GM12878 (cell line): Measurements from ENCODE around the gene TAPBPL. TPM values are rescaled to one million over a fixed set of nuclear protein-coding genes. Genes with fewer than 3 reads are reported as not detected.

Experiments used
- EED ChIP-seq: sonication (generic); IDR thresholded peaks from 2 replicates; pipeline ENCODE4 v1.6.1; 2016; ENCODE audit warnings: antibody characterized with exemption, low read depth
- EGR1 ChIP-seq, 2 experiments: IDR thresholded peaks; 1 replicate in 1 of 2; 2 replicates in 1 of 2; pipeline ENCODE4 v1.6.1; 2011 to 2012; ENCODE audit warnings: low read depth in 2 of 2, low read length in 2 of 2, borderline replicate concordance in 1 of 2, mild to moderate bottlenecking in 1 of 2, moderate library complexity in 1 of 2
- EZH2 ChIP-seq: IDR thresholded peaks from 2 replicates; pipeline ENCODE4 v1.6.1; 2012; ENCODE audit warnings: low read depth, mild to moderate bottlenecking, control low read depth, inconsistent platforms, low read length, borderline replicate concordance; ENCODE audit not compliant: control insufficient read depth
- SMAD5 ChIP-seq: IDR thresholded peaks from 2 replicates; pipeline ENCODE4 v1.6.1; 2016; ENCODE audit warnings: antibody characterized with exemption, low read depth
- SP1 ChIP-seq: IDR thresholded peaks from one replicate; pipeline ENCODE4 v1.6.1; 2011; ENCODE audit warnings: low read depth, low read length
- STAT1 ChIP-seq: fragments of 450-650 bp; conservative IDR thresholded peaks from 2 replicates; pipeline ENCODE4 v1.6.1; 2014; ENCODE audit warnings: antibody characterized with exemption, mild to moderate bottlenecking
- STAT3 ChIP-seq: IDR thresholded peaks from 2 replicates; pipeline ENCODE4 v1.6.1; 2011; ENCODE audit warnings: low read depth, low read length, improper control_type of control experiment
- TARDBP ChIP-seq: IDR thresholded peaks from 2 replicates; pipeline ENCODE4 v1.6.1; 2016; ENCODE audit warnings: borderline replicate concordance
- USF1 ChIP-seq: IDR thresholded peaks from 2 replicates; pipeline ENCODE4 v1.6.1; 2011; ENCODE audit warnings: borderline replicate concordance, low read depth, mild to moderate bottlenecking, moderate library complexity, mixed read lengths, low read length; ENCODE audit not compliant: insufficient read depth; ENCODE audit errors: extremely low read length
- YBX1 ChIP-seq: fragments of 450-650 bp; IDR thresholded peaks from 2 replicates; pipeline ENCODE4 v1.6.1; 2016; ENCODE audit warnings: antibody characterized with exemption
- ZBTB11 ChIP-seq: fragments of 450-650 bp; formaldehyde crosslinking; IDR thresholded peaks from 2 replicates; pipeline ENCODE4 v1.5.0; 2022; ENCODE audit warnings: mild to moderate bottlenecking, missing genetic modification characterization
- ZNF207 ChIP-seq: fragments of 450-650 bp; IDR thresholded peaks from 2 replicates; pipeline ENCODE4 v1.6.1; 2014; ENCODE audit warnings: antibody characterized with exemption, mild to moderate bottlenecking, borderline replicate concordance
- polyA plus RNA-seq, 11 experiments: library from polyadenylated mRNA; depleted of rRNA in 4 of 11; unstranded in 6 of 11; stranded (reverse) in 5 of 11; fragments of >200 nt; fragmentation: Nextera tagmentation in 4 of 11; fragmentation: Illumina TruSeq in 1 of 11; extraction: Ambion mirVana in 4 of 11; extraction: Trizol in 1 of 11; gene quantifications; 1 replicate in 1 of 11; 2 replicates in 10 of 11; pipeline versions ENCODE4 v1.2.1 to v1.2.3, GENCODE V29; 2011 to 2016; ENCODE audit warnings: inconsistent platforms in 2 of 11, missing spikeins in 2 of 11, low read depth in 1 of 11
- total RNA-seq, 4 experiments: library from RNA; depleted of rRNA in 3 of 4; stranded (reverse); fragments of >200 nt in 3 of 4; fragmentation: Illumina TruSeq in 1 of 4; extraction: Trizol in 1 of 4; gene quantifications; 2 replicates each; pipeline versions ENCODE4 v1.2.1 to v1.2.3, GENCODE V29; 2013 to 2021
- TF ChIP-seq, protein P1 (sequence below): fragments of 450-650 bp; IDR thresholded peaks from 2 replicates; pipeline ENCODE4 v1.6.1; 2017; ENCODE audit warnings: mild to moderate bottlenecking, moderate library complexity
- TF ChIP-seq, protein P2 (sequence below): fragments of 450-650 bp; IDR thresholded peaks from 2 replicates; pipeline ENCODE4 v1.6.1; 2016; ENCODE audit warnings: mild to moderate bottlenecking

TAPBPL gene
- total and polyA plus RNA-seq, 10 of the 15 experiments (the other 5 are each of a cell fraction or from before 2014, with no cell fraction given), result 12.4 to 45.0 (median 29.9) TPM

DNA sequence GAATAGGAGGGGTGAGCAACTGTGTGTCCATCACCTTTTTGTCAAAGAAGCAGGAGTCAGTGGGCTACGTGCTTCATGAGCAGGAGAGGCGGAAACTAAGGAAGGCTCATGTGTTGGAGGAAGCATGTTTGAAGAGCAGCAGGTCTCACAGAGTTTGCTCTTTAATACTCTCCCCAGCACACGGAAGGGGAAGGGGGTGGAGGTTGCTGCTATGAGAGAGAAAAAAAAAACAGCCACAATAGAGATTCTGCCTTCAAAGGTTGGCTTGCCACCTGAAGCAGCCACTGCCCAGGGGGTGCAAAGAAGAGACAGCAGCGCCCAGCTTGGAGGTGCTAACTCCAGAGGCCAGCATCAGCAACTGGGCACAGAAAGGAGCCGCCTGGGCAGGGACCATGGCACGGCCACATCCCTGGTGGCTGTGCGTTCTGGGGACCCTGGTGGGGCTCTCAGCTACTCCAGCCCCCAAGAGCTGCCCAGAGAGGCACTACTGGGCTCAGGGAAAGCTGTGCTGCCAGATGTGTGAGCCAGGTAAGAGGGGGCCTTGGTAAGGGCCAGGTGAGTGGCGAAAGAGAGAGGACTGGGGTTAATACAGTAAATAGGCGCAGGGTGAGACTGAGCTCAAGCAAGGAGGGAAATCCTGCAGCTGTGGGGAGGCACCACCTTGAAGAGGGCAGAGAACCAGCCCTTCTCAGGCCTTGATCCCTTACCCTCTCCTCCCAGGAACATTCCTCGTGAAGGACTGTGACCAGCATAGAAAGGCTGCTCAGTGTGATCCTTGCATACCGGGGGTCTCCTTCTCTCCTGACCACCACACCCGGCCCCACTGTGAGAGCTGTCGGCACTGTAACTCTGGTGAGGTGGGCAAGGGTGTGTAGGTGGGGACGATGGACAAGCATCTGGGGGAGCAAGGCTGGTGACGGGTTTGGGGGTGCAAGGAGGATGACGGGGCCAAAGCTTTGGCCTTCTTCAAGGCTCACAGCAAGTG, 6.8 kb upstream of the TAPBPL start, which contains the start of gene CD27 (continued):
- TF ChIP-seq EZH2 (no peak), ZBTB11 (no peak), USF1 (no peak), STAT3 (no peak), SMAD5 (peak; percentile 64), STAT1 (no peak), EGR1 (IDR thresholded peaks at IDR 0.05; ENCODE audit: borderline replicate concordance in 1 of 2, low read depth in 2 of 2, low read length in 2 of 2) (no peak; a peak in 1 of 3 replicates), ZNF207 (no peak), TARDBP (no peak), EED (peak; percentile 14; the same call in 1 of the 2 replicates), YBX1 (no peak), SP1 (no peak)
- TF ChIP-seq, protein P1, sequence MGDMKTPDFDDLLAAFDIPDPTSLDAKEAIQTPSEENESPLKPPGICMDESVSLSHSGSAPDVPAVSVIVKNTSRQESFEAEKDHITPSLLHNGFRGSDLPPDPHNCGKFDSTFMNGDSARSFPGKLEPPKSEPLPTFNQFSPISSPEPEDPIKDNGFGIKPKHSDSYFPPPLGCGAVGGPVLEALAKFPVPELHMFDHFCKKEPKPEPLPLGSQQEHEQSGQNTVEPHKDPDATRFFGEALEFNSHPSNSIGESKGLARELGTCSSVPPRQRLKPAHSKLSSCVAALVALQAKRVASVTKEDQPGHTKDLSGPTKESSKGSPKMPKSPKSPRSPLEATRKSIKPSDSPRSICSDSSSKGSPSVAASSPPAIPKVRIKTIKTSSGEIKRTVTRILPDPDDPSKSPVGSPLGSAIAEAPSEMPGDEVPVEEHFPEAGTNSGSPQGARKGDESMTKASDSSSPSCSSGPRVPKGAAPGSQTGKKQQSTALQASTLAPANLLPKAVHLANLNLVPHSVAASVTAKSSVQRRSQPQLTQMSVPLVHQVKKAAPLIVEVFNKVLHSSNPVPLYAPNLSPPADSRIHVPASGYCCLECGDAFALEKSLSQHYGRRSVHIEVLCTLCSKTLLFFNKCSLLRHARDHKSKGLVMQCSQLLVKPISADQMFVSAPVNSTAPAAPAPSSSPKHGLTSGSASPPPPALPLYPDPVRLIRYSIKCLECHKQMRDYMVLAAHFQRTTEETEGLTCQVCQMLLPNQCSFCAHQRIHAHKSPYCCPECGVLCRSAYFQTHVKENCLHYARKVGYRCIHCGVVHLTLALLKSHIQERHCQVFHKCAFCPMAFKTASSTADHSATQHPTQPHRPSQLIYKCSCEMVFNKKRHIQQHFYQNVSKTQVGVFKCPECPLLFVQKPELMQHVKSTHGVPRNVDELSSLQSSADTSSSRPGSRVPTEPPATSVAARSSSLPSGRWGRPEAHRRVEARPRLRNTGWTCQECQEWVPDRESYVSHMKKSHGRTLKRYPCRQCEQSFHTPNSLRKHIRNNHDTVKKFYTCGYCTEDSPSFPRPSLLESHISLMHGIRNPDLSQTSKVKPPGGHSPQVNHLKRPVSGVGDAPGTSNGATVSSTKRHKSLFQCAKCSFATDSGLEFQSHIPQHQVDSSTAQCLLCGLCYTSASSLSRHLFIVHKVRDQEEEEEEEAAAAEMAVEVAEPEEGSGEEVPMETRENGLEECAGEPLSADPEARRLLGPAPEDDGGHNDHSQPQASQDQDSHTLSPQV, result 0 out of 2 replicates have a peak, but pooled peaks have one; percentile 64
- TF ChIP-seq, protein P2, sequence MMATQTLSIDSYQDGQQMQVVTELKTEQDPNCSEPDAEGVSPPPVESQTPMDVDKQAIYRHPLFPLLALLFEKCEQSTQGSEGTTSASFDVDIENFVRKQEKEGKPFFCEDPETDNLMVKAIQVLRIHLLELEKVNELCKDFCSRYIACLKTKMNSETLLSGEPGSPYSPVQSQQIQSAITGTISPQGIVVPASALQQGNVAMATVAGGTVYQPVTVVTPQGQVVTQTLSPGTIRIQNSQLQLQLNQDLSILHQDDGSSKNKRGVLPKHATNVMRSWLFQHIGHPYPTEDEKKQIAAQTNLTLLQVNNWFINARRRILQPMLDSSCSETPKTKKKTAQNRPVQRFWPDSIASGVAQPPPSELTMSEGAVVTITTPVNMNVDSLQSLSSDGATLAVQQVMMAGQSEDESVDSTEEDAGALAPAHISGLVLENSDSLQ, result no peak
